Measurements from ENCODE around the gene ADGRA1.

- TF ChIP-seq CTCF (IDR thresholded peaks at IDR 0.05; ENCODE audit: low read length) (no peak), EZH2 (IDR thresholded peaks at IDR 0.05; ENCODE audit: borderline replicate concordance, low read length) (no peak)
Measured at GRCh38 chr10:133159950-133160825, 72.5 kb downstream of the ADGRA1 start, which contains the start of gene KNDC1.

Data from OCI-LY1 (cell line).